Keratinocyte (primary cell): ENCODE data around the gene SEL1L2. TPM values are rescaled to one million over a fixed set of nuclear protein-coding genes. Genes with fewer than 3 reads are reported as not detected.

ENCODE experiments used
- DNase-seq: peaks from one replicate; pipeline ENCODE4 v3.0.0-alpha.2; 2011; ENCODE audit warnings: low read depth, missing footprints, low spot score
- FAIRE-seq: peaks from 2 replicates; lab custom pipeline; 2011; peaks lifted over from hg19 to GRCh38; lab: Jason Lieb, UNC
- H2AFZ ChIP-seq: 2 replicates; pipeline ENCODE4 v1.6.0; 2012; ENCODE audit warnings: low read length, control low read depth, inconsistent platforms; ENCODE audit not compliant: control insufficient read depth
- H3K27ac ChIP-seq: 2 replicates; pipeline ENCODE4 v1.5.1; 2011; ENCODE audit warnings: low read length; ENCODE audit not compliant: control insufficient read depth, insufficient read depth
- H3K27me3 ChIP-seq: 3 replicates; pipeline ENCODE4 v1.6.0; 2011; ENCODE audit warnings: low read length; ENCODE audit not compliant: control insufficient read depth, insufficient read depth; ENCODE audit errors: extremely low read depth
- H3K36me3 ChIP-seq, 2 experiments: 2 replicates in 1 of 2; 3 replicates in 1 of 2; pipeline ENCODE4 v1.5.1; 2011; ENCODE audit warnings: low read length in 2 of 2, mild to moderate bottlenecking in 1 of 2; ENCODE audit not compliant: control insufficient read depth in 2 of 2, insufficient read depth in 2 of 2; ENCODE audit errors: extremely low read depth in 1 of 2
- H3K4me1 ChIP-seq: 3 replicates; pipeline ENCODE4 v1.5.1; 2011; ENCODE audit warnings: low read length; ENCODE audit not compliant: control insufficient read depth, insufficient read depth; ENCODE audit errors: extremely low read depth
- H3K4me2 ChIP-seq: 3 replicates; pipeline ENCODE4 v1.6.0; 2011; ENCODE audit warnings: low read depth, low read length; ENCODE audit not compliant: control insufficient read depth, insufficient read depth; ENCODE audit errors: extremely low read depth
- H3K4me3 ChIP-seq, 3 experiments: fragments of 200-600 bp in 1 of 3; sonication (generic) in 1 of 3; 2 replicates in 2 of 3; 3 replicates in 1 of 3; pipeline ENCODE4 v1.5.1; 2011 to 2016; ENCODE audit warnings: low read length in 3 of 3, mild to moderate bottlenecking in 3 of 3, control low read depth in 2 of 3, inconsistent platforms in 1 of 3, low read depth in 1 of 3, mixed read lengths in 1 of 3, mixed run types in 1 of 3, moderate library complexity in 1 of 3; ENCODE audit not compliant: control insufficient read depth in 2 of 3, insufficient read depth in 2 of 3; ENCODE audit errors: extremely low read depth in 1 of 3
- H3K79me2 ChIP-seq: 2 replicates; pipeline ENCODE4 v1.6.0; 2012; ENCODE audit warnings: low read length; ENCODE audit not compliant: control insufficient read depth, insufficient read depth
- H3K9ac ChIP-seq: 3 replicates; pipeline ENCODE4 v1.6.0; 2011; ENCODE audit warnings: low read length; ENCODE audit not compliant: control insufficient read depth, insufficient read depth; ENCODE audit errors: extremely low read depth
- H3K9me1 ChIP-seq: 3 replicates; pipeline ENCODE4 v1.6.0; 2011; ENCODE audit warnings: low read length; ENCODE audit not compliant: control insufficient read depth, insufficient read depth; ENCODE audit errors: extremely low read depth
- H3K9me3 ChIP-seq: 2 replicates; pipeline ENCODE4 v1.5.1; 2012; ENCODE audit warnings: low read depth, low read length; ENCODE audit not compliant: control insufficient read depth
- H4K20me1 ChIP-seq: 3 replicates; pipeline ENCODE4 v1.6.0; 2011; ENCODE audit warnings: low read length; ENCODE audit not compliant: control insufficient read depth, insufficient read depth; ENCODE audit errors: extremely low read depth
- EZH2 ChIP-seq: IDR thresholded peaks from one replicate; pipeline ENCODE4 v1.6.1; 2012; ENCODE audit warnings: inconsistent platforms, mild to moderate bottlenecking, low read length, moderate library complexity
- dilution Hi-C: fragments of 300-500 bp; cut with MboI; formaldehyde crosslinking; loops from one replicate; pipeline ENCODE4 v1.7.0; 2020; ENCODE audit warnings: low sequenced_read_pairs; ENCODE audit not compliant: extremely low pct_ligation_motif_present
- polyA plus RNA-seq, 5 experiments: library from polyadenylated mRNA; depleted of rRNA in 3 of 5; stranded (reverse) in 3 of 5; stranded (forward) in 1 of 5; unstranded in 1 of 5; fragments of >200 nt; gene quantifications; 1 replicate in 1 of 5; 2 replicates in 3 of 5; 3 replicates in 1 of 5; pipeline versions ENCODE4 v1.2.1 to v1.2.3, GENCODE V29; 2011 to 2012; ENCODE audit warnings: missing spikeins in 2 of 5, low read depth in 1 of 5, low replicate concordance in 1 of 5
- TF ChIP-seq, protein P1 (sequence below), 3 experiments: IDR thresholded peaks in 1 of 3; conservative IDR thresholded peaks in 1 of 3; optimal IDR thresholded peaks in 1 of 3; 2 replicates in 2 of 3; 3 replicates in 1 of 3; pipeline versions ENCODE3 to v1.5.1; 2011; ENCODE audit warnings: low read length in 3 of 3, mild to moderate bottlenecking in 3 of 3, moderate library complexity in 2 of 3, control low read depth in 1 of 3, inconsistent platforms in 1 of 3; ENCODE audit not compliant: insufficient read depth in 2 of 3; ENCODE audit errors: extremely low read depth in 1 of 3

SEL1L2 gene
- polyA plus RNA-seq, 1 donor (not counting 4 experiments of a cell fraction or from before 2014, with no cell fraction given): not detected

DNA sequence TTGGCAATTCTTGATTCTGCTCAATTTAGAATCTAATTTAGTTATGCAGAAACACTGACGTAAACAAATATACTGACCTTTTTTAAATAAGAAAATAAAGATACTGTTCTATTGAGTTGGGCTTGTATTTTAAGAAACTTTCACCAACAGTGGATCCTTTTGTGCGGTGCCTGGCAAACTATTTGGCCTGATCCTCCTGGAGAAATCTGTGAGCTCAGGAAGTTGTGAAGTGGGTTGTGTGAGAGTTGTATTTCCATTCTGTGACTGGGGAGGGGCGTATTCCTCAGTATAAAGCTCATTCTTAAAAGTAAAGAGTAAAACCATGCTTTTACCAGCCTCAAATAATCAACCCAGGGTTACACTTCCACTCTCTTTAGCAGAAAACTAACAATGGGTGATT is 85.6 kb downstream of the SEL1L2 start:
- no peaks in the 10 kb centered on the region for H3K4me1 ChIP-seq
- H3K9me1 ChIP-seq: no peaks in the 10 kb centered on the region
- no peak for DNase-seq
- H3K27me3 ChIP-seq: no peaks in the 10 kb centered on the region
- no peak overlapping the region for H3K4me3 ChIP-seq
- no peak overlapping the region for H2AFZ ChIP-seq
- H3K9me3 ChIP-seq: no peaks in the 10 kb centered on the region
- H3K79me2 ChIP-seq: no peaks in the 10 kb centered on the region
- TF ChIP-seq EZH2: no peak
- TF ChIP-seq, protein P1, sequence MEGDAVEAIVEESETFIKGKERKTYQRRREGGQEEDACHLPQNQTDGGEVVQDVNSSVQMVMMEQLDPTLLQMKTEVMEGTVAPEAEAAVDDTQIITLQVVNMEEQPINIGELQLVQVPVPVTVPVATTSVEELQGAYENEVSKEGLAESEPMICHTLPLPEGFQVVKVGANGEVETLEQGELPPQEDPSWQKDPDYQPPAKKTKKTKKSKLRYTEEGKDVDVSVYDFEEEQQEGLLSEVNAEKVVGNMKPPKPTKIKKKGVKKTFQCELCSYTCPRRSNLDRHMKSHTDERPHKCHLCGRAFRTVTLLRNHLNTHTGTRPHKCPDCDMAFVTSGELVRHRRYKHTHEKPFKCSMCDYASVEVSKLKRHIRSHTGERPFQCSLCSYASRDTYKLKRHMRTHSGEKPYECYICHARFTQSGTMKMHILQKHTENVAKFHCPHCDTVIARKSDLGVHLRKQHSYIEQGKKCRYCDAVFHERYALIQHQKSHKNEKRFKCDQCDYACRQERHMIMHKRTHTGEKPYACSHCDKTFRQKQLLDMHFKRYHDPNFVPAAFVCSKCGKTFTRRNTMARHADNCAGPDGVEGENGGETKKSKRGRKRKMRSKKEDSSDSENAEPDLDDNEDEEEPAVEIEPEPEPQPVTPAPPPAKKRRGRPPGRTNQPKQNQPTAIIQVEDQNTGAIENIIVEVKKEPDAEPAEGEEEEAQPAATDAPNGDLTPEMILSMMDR (optimal IDR thresholded peaks at IDR 0.05 in 1 of 3, IDR thresholded peaks at IDR 0.05 in 1 of 3, conservative IDR thresholded peaks at IDR 0.05 in 1 of 3; ENCODE audit: extremely low read depth in 1 of 3, insufficient read depth in 2 of 3, low read length in 3 of 3): no peak
- no peaks in the 10 kb centered on the region for H3K36me3 ChIP-seq
- FAIRE-seq: no peak
- no peak overlapping the region for H3K9ac ChIP-seq
- dilution Hi-C loops: no loop called here
- no peak overlapping the region for H3K4me2 ChIP-seq
- H4K20me1 ChIP-seq: no peaks in the 10 kb centered on the region
- no peak overlapping the region for H3K27ac ChIP-seq

DNA sequence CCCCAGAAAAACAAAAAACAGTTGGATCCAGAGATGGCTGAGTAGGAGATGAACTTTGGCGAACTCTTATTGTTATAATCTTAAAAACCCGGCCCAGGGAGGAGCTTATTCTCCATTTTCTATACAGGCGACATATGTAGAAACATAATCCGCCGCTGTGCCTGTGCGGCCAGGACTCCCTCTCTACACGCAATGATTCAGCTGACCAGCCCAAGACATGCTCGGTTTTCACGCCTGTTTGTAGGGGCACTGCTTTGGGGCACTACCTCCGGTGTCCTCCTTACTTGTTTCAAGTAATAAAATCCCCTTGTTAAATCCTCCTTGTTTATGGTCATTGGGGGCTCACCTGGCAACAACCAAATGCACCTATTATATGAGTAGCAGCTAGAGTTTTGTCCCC is 89.9 kb downstream of the SEL1L2 start:
- no peaks in the 10 kb centered on the region for H3K9me3 ChIP-seq
- H3K79me2 ChIP-seq: no peaks in the 10 kb centered on the region
- no peak for FAIRE-seq
- no peak overlapping the region for H2AFZ ChIP-seq
- dilution Hi-C loops: no loop called here
- H3K27ac ChIP-seq: no peak overlapping the region
- H3K9ac ChIP-seq: no peak overlapping the region
- no peaks in the 10 kb centered on the region for H3K27me3 ChIP-seq
- TF ChIP-seq, protein P1 (optimal IDR thresholded peaks at IDR 0.05 in 1 of 3, IDR thresholded peaks at IDR 0.05 in 1 of 3, conservative IDR thresholded peaks at IDR 0.05 in 1 of 3; ENCODE audit: extremely low read depth in 1 of 3, insufficient read depth in 2 of 3, low read length in 3 of 3): no peak
- no peak for TF ChIP-seq EZH2
- no peak for DNase-seq
- no peaks in the 10 kb centered on the region for H3K9me1 ChIP-seq
- H4K20me1 ChIP-seq: no peaks in the 10 kb centered on the region
- no peak overlapping the region for H3K4me3 ChIP-seq
- no peaks in the 10 kb centered on the region for H3K36me3 ChIP-seq
- H3K4me1 ChIP-seq: no peaks in the 10 kb centered on the region
- no peak overlapping the region for H3K4me2 ChIP-seq
